ENCODE measurements around the gene SPACA5. TPM values are rescaled to one million over a fixed set of nuclear protein-coding genes. Genes with fewer than 3 reads are reported as not detected.

SPACA5 gene
- total RNA-seq, 2 experiments from 2014 or later: not detected

DNA sequence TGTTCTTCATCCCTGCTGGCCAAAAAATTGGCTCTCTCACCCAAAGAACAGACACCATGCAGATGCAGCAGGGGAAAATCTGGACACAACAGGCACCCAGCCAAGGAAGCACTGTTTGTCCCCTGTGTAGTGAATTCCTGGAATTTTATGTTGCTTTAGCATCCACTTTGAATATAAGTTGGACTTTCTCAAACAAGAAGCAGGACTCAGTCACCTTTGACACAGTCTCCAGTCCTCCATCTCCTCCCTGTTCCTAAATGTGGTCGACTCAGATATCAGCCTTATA, 14.8 kb upstream of the SPACA5 start:
- CTCF ChIA-PET (ENCODE audit: unreplicated experiment): no interaction called here
- Histone ChIP-seq H3K79me2 (ENCODE audit: insufficient read depth, low read depth, low read length) (peaks cover 3% of the 10 kb centered on the region; the same call in 1 of the 2 replicates), H2AFZ (ENCODE audit: low read length) (no peak overlapping the region), H3K9me2 (ENCODE audit: insufficient read depth, low read length) (no peaks in the 10 kb centered on the region), H3K36me3 (ENCODE audit: insufficient read depth, low read length) (peaks cover 95% of the 10 kb centered on the region), H3K4me1 (ENCODE audit: insufficient read depth, low read length, poor library complexity, severe bottlenecking) (peaks cover 11% of the 10 kb centered on the region), H3K4me3 (ENCODE audit: low read depth, low read length, poor library complexity, severe bottlenecking) (peak overlapping the region; percentile 16), H3K27ac (ENCODE audit: low read depth, low read length, poor library complexity, severe bottlenecking) (no peak overlapping the region), H3K9me3 (ENCODE audit: low read length) (0 out of 2 replicates have a peak, but pooled peaks cover 6% of the 10 kb centered on the region), H3K4me2 (ENCODE audit: low read length) (peak overlapping the region; percentile 51), H4K20me1 (ENCODE audit: insufficient read depth, low read length) (no peaks in the 10 kb centered on the region)
- POLR2A ChIA-PET: no interaction called here
- TF ChIP-seq CTCF (conservative IDR thresholded peaks at IDR 0.05; ENCODE audit: low read length): no peak
- no peak for DNase-seq (ENCODE audit: low spot score)
- no TSS peak for BruUV-seq (replicated peaks)
- intact Hi-C loops (cut with micrococcal nuclease; ENCODE audit: unreplicated experiment): no loop called here

- peaks cover 95% of the 10 kb centered on the region for H3K36me3 ChIP-seq (ENCODE audit: insufficient read depth, low read length)
- H4K20me1 ChIP-seq (ENCODE audit: insufficient read depth, low read length): no peaks in the 10 kb centered on the region
- peaks cover 11% of the 10 kb centered on the region for H3K4me1 ChIP-seq (ENCODE audit: insufficient read depth, low read length, poor library complexity, severe bottlenecking)
- H3K4me3 ChIP-seq (ENCODE audit: low read depth, low read length, poor library complexity, severe bottlenecking): no peak overlapping the region
- H3K9me2 ChIP-seq (ENCODE audit: insufficient read depth, low read length): no peaks in the 10 kb centered on the region
- intact Hi-C loops (cut with micrococcal nuclease; ENCODE audit: unreplicated experiment): no loop called here
- H3K9me3 ChIP-seq (ENCODE audit: low read length): 0 out of 2 replicates have a peak, but pooled peaks cover 6% of the 10 kb centered on the region
- no peak for DNase-seq (ENCODE audit: low spot score)
- POLR2A ChIA-PET: no interaction called here
- no peak overlapping the region for H3K27ac ChIP-seq (ENCODE audit: low read depth, low read length, poor library complexity, severe bottlenecking)
- no peak overlapping the region for H2AFZ ChIP-seq (ENCODE audit: low read length)
- H3K79me2 ChIP-seq (ENCODE audit: insufficient read depth, low read depth, low read length): peaks cover 3% of the 10 kb centered on the region; the same call in 1 of the 2 replicates
- H3K4me2 ChIP-seq (ENCODE audit: low read length): no peak overlapping the region
- CTCF ChIA-PET (ENCODE audit: unreplicated experiment): no interaction called here
- no TSS peak for BruUV-seq (replicated peaks)
- TF ChIP-seq EZH2phosphoT487 (IDR thresholded peaks at IDR 0.05; ENCODE audit: borderline replicate concordance, low read depth, low read length) (no peak), CTCF (conservative IDR thresholded peaks at IDR 0.05; ENCODE audit: low read length) (no peak)
These were observed 14.1 kb upstream of the SPACA5 start for GRCh38 chrX:47992669-47993068.

- POLR2A ChIA-PET: no interaction called here
- H4K20me1 ChIP-seq (ENCODE audit: insufficient read depth, low read length): no peaks in the 10 kb centered on the region
- no TSS peak for BruUV-seq (replicated peaks)
- peak overlapping the region; percentile 79 for H3K4me3 ChIP-seq (ENCODE audit: low read depth, low read length, poor library complexity, severe bottlenecking)
- no peak overlapping the region for H2AFZ ChIP-seq (ENCODE audit: low read length)
- H3K36me3 ChIP-seq (ENCODE audit: insufficient read depth, low read length): peaks cover 48% of the 10 kb centered on the region
- DNase-seq (ENCODE audit: low spot score): no peak
- no peak for TF ChIP-seq EZH2phosphoT487 (IDR thresholded peaks at IDR 0.05; ENCODE audit: borderline replicate concordance, low read depth, low read length)
- no peak for TF ChIP-seq CTCF (conservative IDR thresholded peaks at IDR 0.05; ENCODE audit: low read length)
- intact Hi-C loops (cut with micrococcal nuclease; ENCODE audit: unreplicated experiment): loop anchor here (5.0 kb wide), 1 partner anchor 64 kb away; no protein-coding TSS in a partner anchor
- no peaks in the 10 kb centered on the region for H3K9me2 ChIP-seq (ENCODE audit: insufficient read depth, low read length)
- H3K79me2 ChIP-seq (ENCODE audit: insufficient read depth, low read depth, low read length): peaks cover 12% of the 10 kb centered on the region
- peak overlapping the region; percentile 71 for H3K4me2 ChIP-seq (ENCODE audit: low read length)
- no peak overlapping the region for H3K27ac ChIP-seq (ENCODE audit: low read depth, low read length, poor library complexity, severe bottlenecking)
- CTCF ChIA-PET (ENCODE audit: unreplicated experiment): no interaction called here
- H3K4me1 ChIP-seq (ENCODE audit: insufficient read depth, low read length, poor library complexity, severe bottlenecking): peaks cover 16% of the 10 kb centered on the region
- 0 out of 2 replicates have a peak, but pooled peaks cover 3% of the 10 kb centered on the region for H3K9me3 ChIP-seq (ENCODE audit: low read length)
These were observed 5.5 kb upstream of the SPACA5 start for GRCh38 chrX:48001260-48001659.

Measured in OCI-LY7 (cell line).